ENCODE measurements around the gene RIMBP3C. TPM values are rescaled to one million over a fixed set of nuclear protein-coding genes. Genes with fewer than 3 reads are reported as not detected.
A peak's percentile ranks its signal among the peaks of the same experiment; 100 is the strongest.
"Not testable (repeated sequence)": the region's sequence is repeated elsewhere in the genome, so short reads cannot be mapped to it uniquely, and the experiment has no call there.

Gene RIMBP3C
- polyA plus RNA-seq, 1 of the 3 experiments (the other 2 are of a cell fraction), result 0.02 TPM

- TF ChIP-seq YY1 (IDR thresholded peaks at IDR 0.05; ENCODE audit: low read depth) (no peak), NRF1 (IDR thresholded peaks at IDR 0.05; ENCODE audit: low read depth, low read length) (no peak), REST (IDR thresholded peaks at IDR 0.05; ENCODE audit: low read depth, low read length) (no peak), RFX5 (IDR thresholded peaks at IDR 0.05; ENCODE audit: low read length) (no peak), MXI1 (IDR thresholded peaks at IDR 0.05; ENCODE audit: low read depth, low read length) (no peak), RXRA (IDR thresholded peaks at IDR 0.05; ENCODE audit: borderline replicate concordance, low read depth) (no peak), SIN3A (IDR thresholded peaks at IDR 0.05; ENCODE audit: borderline replicate concordance, low read depth, low read length) (no peak), CHD2 (IDR thresholded peaks at IDR 0.05; ENCODE audit: low read length, partially characterized antibody) (no peak), NFIC (IDR thresholded peaks at IDR 0.05; ENCODE audit: borderline replicate concordance) (no peak), TEAD4 (IDR thresholded peaks at IDR 0.05; ENCODE audit: borderline replicate concordance, insufficient read depth) (no peak), FOSL2 (IDR thresholded peaks at IDR 0.05; ENCODE audit: borderline replicate concordance, low read depth) (no peak), RCOR1 (IDR thresholded peaks at IDR 0.05; ENCODE audit: low read length) (no peak), POLR2AphosphoS5 (IDR thresholded peaks at IDR 0.05; ENCODE audit: low read depth, low read length) (no peak), MAX (IDR thresholded peaks at IDR 0.05; ENCODE audit: low read depth) (no peak), PBX3 (IDR thresholded peaks at IDR 0.05) (no peak)
- TF ChIP-seq, protein P1, sequence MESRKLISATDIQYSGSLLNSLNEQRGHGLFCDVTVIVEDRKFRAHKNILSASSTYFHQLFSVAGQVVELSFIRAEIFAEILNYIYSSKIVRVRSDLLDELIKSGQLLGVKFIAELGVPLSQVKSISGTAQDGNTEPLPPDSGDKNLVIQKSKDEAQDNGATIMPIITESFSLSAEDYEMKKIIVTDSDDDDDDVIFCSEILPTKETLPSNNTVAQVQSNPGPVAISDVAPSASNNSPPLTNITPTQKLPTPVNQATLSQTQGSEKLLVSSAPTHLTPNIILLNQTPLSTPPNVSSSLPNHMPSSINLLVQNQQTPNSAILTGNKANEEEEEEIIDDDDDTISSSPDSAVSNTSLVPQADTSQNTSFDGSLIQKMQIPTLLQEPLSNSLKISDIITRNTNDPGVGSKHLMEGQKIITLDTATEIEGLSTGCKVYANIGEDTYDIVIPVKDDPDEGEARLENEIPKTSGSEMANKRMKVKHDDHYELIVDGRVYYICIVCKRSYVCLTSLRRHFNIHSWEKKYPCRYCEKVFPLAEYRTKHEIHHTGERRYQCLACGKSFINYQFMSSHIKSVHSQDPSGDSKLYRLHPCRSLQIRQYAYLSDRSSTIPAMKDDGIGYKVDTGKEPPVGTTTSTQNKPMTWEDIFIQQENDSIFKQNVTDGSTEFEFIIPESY (IDR thresholded peaks at IDR 0.05; ENCODE audit: borderline replicate concordance, low read depth), result no peak
- peaks cover 15 to 16% of the 10 kb centered on the region in 2 experiments; a peak in 3 of 4 replicates for H3K4me1 ChIP-seq (ENCODE audit: control insufficient read depth in 1 of 2, insufficient read depth in 2 of 2, low read depth in 1 of 2, low read length in 1 of 2)
- POLR2A ChIA-PET, result no interaction called here
- H3K9me2 ChIP-seq, result no peaks in the 10 kb centered on the region
- CTCF ChIA-PET, result interaction anchor here (0.8 to 1.6 kb wide), 2 partner anchors 17 to 60 kb away, joined by 3 to 6 read pairs; partner anchors contain the start of gene YDJC
- no peaks in the 10 kb centered on the region for H3F3A ChIP-seq (replicated peaks; ENCODE audit: insufficient read depth)
- H3K9ac ChIP-seq, result peak overlapping the region; percentile 27; the same call in 1 of the 2 replicates
- peaks cover 0 to 6% of the 10 kb centered on the region in 2 experiments for H3K36me3 ChIP-seq (replicated peaks in 1 of 2; ENCODE audit: control insufficient read depth in 1 of 2, insufficient read depth in 2 of 2, low read length in 1 of 2)
- no peak overlapping the region; a peak in 1 of 4 replicates for H3K27ac ChIP-seq (ENCODE audit: low read depth in 2 of 2, low read length in 1 of 2)
- H3K9me3 ChIP-seq, result no peaks in the 10 kb centered on the region
- H2AFZ ChIP-seq (ENCODE audit: low read depth), result no peak overlapping the region
- peak overlapping the region; percentile 80 to 95; a peak in 2 of 4 replicates for H3K4me3 ChIP-seq (ENCODE audit: low read depth in 2 of 2, low read length in 1 of 2)
- 77% methylated on average over 8 of the region's 8 CpGs for WGBS (ENCODE audit: low lambda C conversion rate)
- peaks cover 65% of the 10 kb centered on the region for H4K20me1 ChIP-seq (ENCODE audit: insufficient read depth)
- DNase-seq, result no peak
- H3K79me2 ChIP-seq (ENCODE audit: insufficient read depth), result peaks cover 73% of the 10 kb centered on the region
- H3K27me3 ChIP-seq (ENCODE audit: insufficient read depth), result no peaks in the 10 kb centered on the region
- H3K4me2 ChIP-seq, result peak overlapping the region; percentile 96
Observed at GRCh38 chr22:21569459-21570170, 18.4 kb upstream of the RIMBP3C start.

- Histone ChIP-seq H3K4me3 (ENCODE audit: low read depth in 2 of 2, low read length in 1 of 2) (peak overlapping the region; percentile 80 to 95), H3K4me1 (ENCODE audit: control insufficient read depth in 1 of 2, insufficient read depth in 2 of 2, low read depth in 1 of 2, low read length in 1 of 2) (peaks cover 10 to 16% of the 10 kb centered on the region in 2 experiments; a peak in 3 of 4 replicates), H4K20me1 (ENCODE audit: insufficient read depth) (peaks cover 60% of the 10 kb centered on the region), H3K4me2 (peak overlapping the region; percentile 96), H3K9ac (peak overlapping the region; percentile 91), H3K27ac (ENCODE audit: low read depth in 2 of 2, low read length in 1 of 2) (peak overlapping the region in 1 of 2 experiments; percentile 73; a peak in 2 of 4 replicates), H3K79me2 (ENCODE audit: insufficient read depth) (peaks cover 68% of the 10 kb centered on the region)
- CTCF ChIA-PET, result interaction anchor here (1.2 to 1.6 kb wide), 2 partner anchors 60 to 62 kb away, joined by 3 to 6 read pairs; partner anchors contain the start of gene YDJC
- POLR2A ChIA-PET; H3K27me3 ChIP-seq (ENCODE audit: insufficient read depth); H3K9me3 ChIP-seq; H3K36me3 ChIP-seq (replicated peaks in 1 of 2; ENCODE audit: control insufficient read depth in 1 of 2, insufficient read depth in 2 of 2, low read length in 1 of 2); H3F3A ChIP-seq (replicated peaks; ENCODE audit: insufficient read depth); H3K9me2 ChIP-seq; DNase-seq; H2AFZ ChIP-seq (ENCODE audit: low read depth): not testable (repeated sequence)
- 70% methylated on average over 12 of the region's 12 CpGs for WGBS (ENCODE audit: low lambda C conversion rate)
Observed at GRCh38 chr22:21569076-21569427, 17.8 kb upstream of the RIMBP3C start.
